Measurements from ENCODE around the gene LAMA5. TPM values are rescaled to one million over a fixed set of nuclear protein-coding genes. Genes with fewer than 3 reads are reported as not detected.

Gene LAMA5
- total RNA-seq, 2 experiments from 2014 or later, result 0.16 to 0.78 TPM

DNA sequence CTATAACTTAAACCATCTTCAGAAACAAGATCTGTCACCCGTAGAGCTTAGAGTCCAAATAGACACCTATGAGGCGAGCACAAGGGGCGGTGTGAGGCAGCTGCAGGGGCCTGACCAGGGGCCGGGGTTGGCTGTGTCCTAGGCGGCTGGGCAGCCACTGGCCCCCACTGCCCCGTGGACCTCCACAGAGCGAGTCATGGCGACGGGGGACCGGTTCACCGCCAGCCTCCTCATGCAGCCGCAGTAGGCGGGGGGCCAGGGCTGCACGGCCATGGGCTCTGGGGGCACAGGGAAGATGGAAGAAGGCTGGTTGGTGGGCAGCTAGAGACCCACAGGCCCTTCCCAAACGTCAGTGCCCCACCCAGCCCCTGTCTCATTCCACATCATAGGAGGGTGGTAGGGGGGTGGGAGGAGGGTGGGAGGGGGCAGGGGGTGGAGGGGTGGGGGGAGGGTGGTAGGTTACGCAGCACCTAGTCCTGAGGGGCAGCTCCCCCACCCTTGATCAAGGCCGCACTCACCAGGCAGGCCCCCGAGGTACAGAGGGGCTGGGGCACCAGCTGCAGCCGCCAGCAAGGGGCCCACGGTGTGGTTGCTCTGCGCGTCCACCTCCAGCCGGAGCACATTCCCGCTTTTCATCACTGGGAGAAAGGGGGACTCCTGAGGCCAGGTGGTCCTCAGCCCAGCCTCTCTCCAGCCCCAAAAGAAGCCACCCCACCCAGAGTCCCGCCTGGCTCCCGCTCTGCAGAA is 57.7 kb downstream of the LAMA5 start:
- Histone ChIP-seq H3K36me3 (ENCODE audit: insufficient read depth, low read length) (peaks cover 47% of the 10 kb centered on the region), H3K9me3 (ENCODE audit: control insufficient read depth in 1 of 2, insufficient read depth in 1 of 2, low read length in 2 of 2) (no peaks in the 10 kb centered on the region), H3K27me3 (ENCODE audit: control insufficient read depth in 1 of 2, insufficient read depth in 2 of 2, low read length in 2 of 2) (no peaks in the 10 kb centered on the region), H3K4me3 (ENCODE audit: low read length) (no peak overlapping the region), H3K4me1 (ENCODE audit: insufficient read depth, low read length) (peaks cover 22% of the 10 kb centered on the region), H3K27ac (ENCODE audit: low read depth in 1 of 2, low read length in 2 of 2) (no peak overlapping the region)
- Mint-ChIP-seq H3K4me3 (no peak overlapping the region), H3K27ac (no peak overlapping the region), H3K36me3 (ENCODE audit: low read depth) (peaks cover 38% of the 10 kb centered on the region), H3K9me3 (no peaks in the 10 kb centered on the region), H3K4me1 (ENCODE audit: low read depth) (peaks cover 11% of the 10 kb centered on the region), H3K27me3 (no peaks in the 10 kb centered on the region)
- ATAC-seq (ENCODE audit: poor library complexity) (no peak), DNase-seq (no peak)
- TF ChIP-seq, protein P1, sequence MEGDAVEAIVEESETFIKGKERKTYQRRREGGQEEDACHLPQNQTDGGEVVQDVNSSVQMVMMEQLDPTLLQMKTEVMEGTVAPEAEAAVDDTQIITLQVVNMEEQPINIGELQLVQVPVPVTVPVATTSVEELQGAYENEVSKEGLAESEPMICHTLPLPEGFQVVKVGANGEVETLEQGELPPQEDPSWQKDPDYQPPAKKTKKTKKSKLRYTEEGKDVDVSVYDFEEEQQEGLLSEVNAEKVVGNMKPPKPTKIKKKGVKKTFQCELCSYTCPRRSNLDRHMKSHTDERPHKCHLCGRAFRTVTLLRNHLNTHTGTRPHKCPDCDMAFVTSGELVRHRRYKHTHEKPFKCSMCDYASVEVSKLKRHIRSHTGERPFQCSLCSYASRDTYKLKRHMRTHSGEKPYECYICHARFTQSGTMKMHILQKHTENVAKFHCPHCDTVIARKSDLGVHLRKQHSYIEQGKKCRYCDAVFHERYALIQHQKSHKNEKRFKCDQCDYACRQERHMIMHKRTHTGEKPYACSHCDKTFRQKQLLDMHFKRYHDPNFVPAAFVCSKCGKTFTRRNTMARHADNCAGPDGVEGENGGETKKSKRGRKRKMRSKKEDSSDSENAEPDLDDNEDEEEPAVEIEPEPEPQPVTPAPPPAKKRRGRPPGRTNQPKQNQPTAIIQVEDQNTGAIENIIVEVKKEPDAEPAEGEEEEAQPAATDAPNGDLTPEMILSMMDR (IDR thresholded peaks at IDR 0.05), result no peak
- ChIA-PET POLR2A (no interaction called here), CTCF (no interaction called here)
- intact Hi-C loops (cut with DNase I, micrococcal nuclease), result no loop called here

DNA sequence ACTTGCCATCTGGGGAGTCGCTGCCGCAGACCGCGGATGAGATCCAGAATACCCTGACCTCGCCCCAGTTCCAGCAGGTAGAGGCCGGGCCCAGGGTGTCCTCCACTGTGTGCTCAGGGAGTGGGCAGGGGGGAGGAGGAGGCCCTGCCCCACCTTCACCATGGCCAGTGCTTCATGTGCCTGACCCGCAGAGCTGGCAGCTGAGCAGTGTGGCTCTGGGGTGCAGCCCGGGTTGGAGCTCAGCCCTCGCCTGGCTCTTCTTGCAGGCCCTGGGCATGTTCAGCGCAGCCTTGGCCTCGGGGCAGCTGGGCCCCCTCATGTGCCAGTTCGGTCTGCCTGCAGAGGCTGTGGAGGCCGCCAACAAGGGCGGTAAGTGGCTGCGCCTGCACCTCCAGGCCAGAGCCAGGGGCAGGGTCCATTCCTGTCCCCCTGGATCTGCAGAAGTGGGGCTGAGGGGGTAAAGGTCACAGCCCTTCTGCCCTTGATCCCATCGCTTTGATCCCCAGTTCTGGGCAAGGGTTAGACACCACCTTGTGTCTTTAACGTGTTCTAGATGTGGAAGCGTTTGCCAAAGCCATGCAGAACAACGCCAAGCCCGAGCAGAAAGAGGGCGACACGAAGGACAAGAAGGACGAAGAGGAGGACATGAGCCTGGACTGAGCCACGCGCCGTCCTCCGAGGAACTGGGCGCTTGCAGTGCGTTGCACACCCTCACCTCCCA is 58.9 kb downstream of the LAMA5 start:
- no peaks in the 10 kb centered on the region for H3K27me3 ChIP-seq (ENCODE audit: control insufficient read depth in 1 of 2, insufficient read depth in 2 of 2, low read length in 2 of 2)
- POLR2A ChIA-PET, result no interaction called here
- intact Hi-C loops (cut with DNase I, micrococcal nuclease), result no loop called here
- DNase-seq, result no peak
- peaks cover 44% of the 10 kb centered on the region for H3K36me3 Mint-ChIP-seq (ENCODE audit: low read depth)
- no peak overlapping the region for H3K27ac Mint-ChIP-seq
- no peak overlapping the region for H3K4me3 Mint-ChIP-seq
- H3K9me3 Mint-ChIP-seq, result no peaks in the 10 kb centered on the region
- H3K27ac ChIP-seq (ENCODE audit: low read depth in 1 of 2, low read length in 2 of 2), result no peak overlapping the region
- H3K9me3 ChIP-seq (ENCODE audit: control insufficient read depth in 1 of 2, insufficient read depth in 1 of 2, low read length in 2 of 2), result no peaks in the 10 kb centered on the region
- TF ChIP-seq, protein P1 (IDR thresholded peaks at IDR 0.05), result no peak
- peaks cover 33% of the 10 kb centered on the region for H3K4me1 ChIP-seq (ENCODE audit: insufficient read depth, low read length)
- CTCF ChIA-PET, result no interaction called here
- peaks cover 20% of the 10 kb centered on the region for H3K4me1 Mint-ChIP-seq (ENCODE audit: low read depth)
- ATAC-seq (ENCODE audit: poor library complexity), result no peak
- peaks cover 51% of the 10 kb centered on the region for H3K36me3 ChIP-seq (ENCODE audit: insufficient read depth, low read length)
- H3K4me3 ChIP-seq (ENCODE audit: low read length), result no peak overlapping the region
- H3K27me3 Mint-ChIP-seq, result no peaks in the 10 kb centered on the region

DNA sequence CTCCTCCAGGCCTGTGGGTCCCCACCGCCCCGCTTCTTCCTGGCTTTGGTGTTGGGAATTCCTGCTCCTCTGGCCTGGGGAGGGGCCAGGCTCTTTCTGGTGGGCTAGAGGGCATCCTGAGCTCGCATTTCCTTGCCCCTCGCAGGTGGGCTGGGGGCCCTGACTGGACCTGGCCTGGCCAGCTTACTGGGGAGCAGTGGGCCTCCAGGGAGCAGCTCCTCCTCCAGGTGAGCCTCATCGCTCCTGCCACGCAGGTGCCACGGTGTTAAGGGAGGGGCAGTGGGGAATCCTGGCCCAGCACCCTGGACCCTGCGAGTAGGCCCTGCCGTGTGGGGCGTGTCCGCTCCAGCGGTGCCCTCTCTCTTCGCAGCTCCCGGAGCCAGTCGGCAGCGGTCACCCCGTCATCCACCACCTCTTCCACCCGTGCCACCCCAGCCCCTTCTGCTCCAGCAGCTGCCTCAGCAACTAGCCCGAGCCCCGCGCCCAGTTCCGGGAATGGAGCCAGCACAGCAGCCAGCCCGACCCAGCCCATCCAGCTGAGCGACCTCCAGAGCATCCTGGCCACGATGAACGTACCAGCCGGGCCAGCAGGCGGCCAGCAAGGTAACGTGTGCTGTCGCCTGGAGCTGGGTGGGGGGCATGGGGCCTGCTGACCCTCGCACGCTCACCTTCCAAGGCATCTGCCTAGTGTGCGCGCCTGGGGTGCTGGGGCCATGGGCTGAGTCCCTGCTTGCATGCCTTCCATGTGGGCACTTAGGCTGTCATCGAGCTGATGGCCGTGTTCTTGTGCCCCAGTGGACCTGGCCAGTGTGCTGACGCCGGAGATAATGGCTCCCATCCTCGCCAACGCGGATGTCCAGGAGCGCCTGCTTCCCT is 59.6 kb downstream of the LAMA5 start:
- Mint-ChIP-seq H3K4me1 (ENCODE audit: low read depth) (peaks cover 20% of the 10 kb centered on the region), H3K9me3 (no peaks in the 10 kb centered on the region), H3K36me3 (ENCODE audit: low read depth) (peaks cover 48% of the 10 kb centered on the region), H3K27me3 (no peaks in the 10 kb centered on the region), H3K27ac (no peak overlapping the region), H3K4me3 (no peak overlapping the region)
- Histone ChIP-seq H3K27ac (ENCODE audit: low read depth in 1 of 2, low read length in 2 of 2) (no peak overlapping the region), H3K4me1 (ENCODE audit: insufficient read depth, low read length) (peaks cover 34% of the 10 kb centered on the region), H3K27me3 (ENCODE audit: control insufficient read depth in 1 of 2, insufficient read depth in 2 of 2, low read length in 2 of 2) (no peaks in the 10 kb centered on the region), H3K36me3 (ENCODE audit: insufficient read depth, low read length) (peaks cover 51% of the 10 kb centered on the region), H3K9me3 (ENCODE audit: control insufficient read depth in 1 of 2, insufficient read depth in 1 of 2, low read length in 2 of 2) (no peaks in the 10 kb centered on the region), H3K4me3 (ENCODE audit: low read length) (no peak overlapping the region)
- intact Hi-C loops (cut with DNase I, micrococcal nuclease), result no loop called here
- ChIA-PET CTCF (interaction anchor here (1.7 kb wide), 1 partner anchor 75 kb away, joined by 4 read pairs; no protein-coding TSS in a partner anchor), POLR2A (no interaction called here)
- TF ChIP-seq, protein P1 (IDR thresholded peaks at IDR 0.05), result no peak
- no peak for ATAC-seq (ENCODE audit: poor library complexity)
- no peak for DNase-seq
